Lower lobe of right lung (tissue), 2 donors: ENCODE data around the gene TMEM132D. TPM values are rescaled to one million over a fixed set of nuclear protein-coding genes. Genes with fewer than 3 reads are reported as not detected.

Experiments
- ATAC-seq, 2 donors: fragments of 200-7000 bp; cut with Tn5 transposase; one replicate each; pipeline ENCODE4 v1.9.1; 2020 to 2022; ENCODE audit warnings: mild to moderate bottlenecking in 2 of 2, moderate library complexity in 2 of 2
- DNase-seq: peaks from one replicate; pipeline ENCODE4 v3.0.0-alpha.2; 2020
- H3K27ac ChIP-seq: fragments of 200-600 bp; one replicate; pipeline ENCODE4 v1.8.0; 2022
- H3K27me3 ChIP-seq: fragments of 200-600 bp; one replicate; pipeline ENCODE4 v1.8.0; 2022; ENCODE audit warnings: low read depth
- H3K36me3 ChIP-seq: fragments of 200-600 bp; one replicate; pipeline ENCODE4 v1.8.0; 2022; ENCODE audit warnings: mild to moderate bottlenecking
- H3K4me1 ChIP-seq: fragments of 200-600 bp; one replicate; pipeline ENCODE4 v1.8.0; 2022
- H3K4me3 ChIP-seq: fragments of 200-600 bp; one replicate; pipeline ENCODE4 v1.8.0; 2022; ENCODE audit warnings: mild to moderate bottlenecking
- H3K9me3 ChIP-seq: fragments of 200-600 bp; one replicate; pipeline ENCODE4 v1.8.0; 2022
- CTCF ChIP-seq: fragments of 200-600 bp; IDR thresholded peaks from one replicate; pipeline ENCODE4 v1.8.0; 2022; ENCODE audit warnings: antibody characterized with exemption, mild to moderate bottlenecking
- intact Hi-C: fragments of 100-400 bp; cut with DNase I; formaldehyde crosslinking; loops from one replicate; pipeline ENCODE4 v1.11.0; 2022
- total RNA-seq: library from RNA; stranded (reverse); fragmentation: NEBNext Ultra II Directional; extraction: Animal tissue kit (Norgen Biotek cat#: 25700); gene quantifications from one replicate; pipeline ENCODE4 v1.2.1, GENCODE V29; 2021
- donor health status: DM: no; HTN: yes; CAD: no; lungs with severe emphysema.

TMEM132D gene
- total RNA-seq, 1 donor from 2014 or later: 0.06 TPM

GRCh38 chr12:129467726-129468125, 436.1 kb downstream of the TMEM132D start:
- H3K4me3 ChIP-seq: no peak overlapping the region
- no peaks in the 10 kb centered on the region for H3K27me3 ChIP-seq
- intact Hi-C loops: no loop called here
- ATAC-seq: no peak
- H3K9me3 ChIP-seq: no peaks in the 10 kb centered on the region
- TF ChIP-seq CTCF: no peak
- no peaks in the 10 kb centered on the region for H3K36me3 ChIP-seq
- no peaks in the 10 kb centered on the region for H3K4me1 ChIP-seq
- DNase-seq: no peak
- no peak overlapping the region for H3K27ac ChIP-seq

GRCh38 chr12:129467289-129467688, 436.5 kb downstream of the TMEM132D start:
- Histone ChIP-seq H3K4me3 (no peak overlapping the region), H3K4me1 (no peaks in the 10 kb centered on the region), H3K27me3 (no peaks in the 10 kb centered on the region), H3K9me3 (no peaks in the 10 kb centered on the region), H3K36me3 (no peaks in the 10 kb centered on the region), H3K27ac (no peak overlapping the region)
- TF ChIP-seq CTCF: no peak
- DNase-seq (no peak), ATAC-seq (no peak)
- intact Hi-C loops: no loop called here

GRCh38 chr12:129466499-129466898, 437.3 kb downstream of the TMEM132D start:
- ATAC-seq: no peak
- Histone ChIP-seq H3K9me3 (no peaks in the 10 kb centered on the region), H3K36me3 (no peaks in the 10 kb centered on the region), H3K4me3 (no peak overlapping the region), H3K4me1 (no peaks in the 10 kb centered on the region), H3K27ac (no peak overlapping the region), H3K27me3 (no peaks in the 10 kb centered on the region)
- no peak for TF ChIP-seq CTCF
- DNase-seq: no peak
- intact Hi-C loops: no loop called here

GRCh38 chr12:129459886-129460285, 443.9 kb downstream of the TMEM132D start:
- intact Hi-C loops: no loop called here
- no peak for ATAC-seq

GRCh38 chr12:129446696-129447095, 457.1 kb downstream of the TMEM132D start:
- Histone ChIP-seq H3K9me3 (no peaks in the 10 kb centered on the region), H3K27me3 (no peaks in the 10 kb centered on the region), H3K36me3 (no peaks in the 10 kb centered on the region), H3K4me3 (no peak overlapping the region), H3K4me1 (no peaks in the 10 kb centered on the region), H3K27ac (no peak overlapping the region)
- DNase-seq (no peak), ATAC-seq (no peak)
- intact Hi-C loops: no loop called here
- no peak for TF ChIP-seq CTCF

More at GRCh38 chr12:129459886-129460285, 443.9 kb downstream of the TMEM132D start:
- no peaks in the 10 kb centered on the region for H3K4me1 ChIP-seq
- H3K36me3 ChIP-seq: no peaks in the 10 kb centered on the region
- no peak overlapping the region for H3K27ac ChIP-seq
- H3K9me3 ChIP-seq: no peaks in the 10 kb centered on the region
- no peak overlapping the region for H3K4me3 ChIP-seq
- no peaks in the 10 kb centered on the region for H3K27me3 ChIP-seq
- TF ChIP-seq CTCF: no peak
- no peak for DNase-seq

- ATAC-seq (no peak), DNase-seq (no peak)
- H3K27ac ChIP-seq: no peak overlapping the region
- intact Hi-C loops: no loop called here
- H3K9me3 ChIP-seq: no peaks in the 10 kb centered on the region
- H3K36me3 ChIP-seq: no peaks in the 10 kb centered on the region
- no peak overlapping the region for H3K4me3 ChIP-seq
- no peaks in the 10 kb centered on the region for H3K27me3 ChIP-seq
- H3K4me1 ChIP-seq: no peaks in the 10 kb centered on the region
- no peak for TF ChIP-seq CTCF
These were observed 463.5 kb downstream of the TMEM132D start for GRCh38 chr12:129440278-129440677.
